ENCODE results near the gene MALRD1.
"Not testable (repeated sequence)": the region's sequence is repeated elsewhere in the genome, so short reads cannot be mapped to it uniquely, and the experiment has no call there.

The MALRD1 gene

DNA sequence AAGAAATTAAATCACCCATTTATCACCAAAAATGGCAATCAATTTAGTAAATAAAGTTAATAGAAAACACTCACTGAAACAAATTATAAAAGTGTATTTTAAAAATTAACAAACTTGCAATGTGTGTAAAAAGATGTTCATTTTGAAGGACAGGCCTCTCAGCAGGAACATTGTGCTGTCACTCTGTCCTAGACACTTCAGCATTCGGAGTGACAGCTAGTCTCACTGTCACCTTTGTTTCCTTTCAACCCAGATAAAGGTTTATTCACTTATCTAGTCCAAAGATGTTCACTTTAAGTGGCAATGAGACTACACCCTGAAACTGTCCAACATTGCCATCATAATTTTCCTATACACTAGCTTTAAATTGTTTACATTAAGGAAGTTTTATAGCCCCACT lies 675.7 kb downstream of the MALRD1 start:
- no peak for DNase-seq

DNA sequence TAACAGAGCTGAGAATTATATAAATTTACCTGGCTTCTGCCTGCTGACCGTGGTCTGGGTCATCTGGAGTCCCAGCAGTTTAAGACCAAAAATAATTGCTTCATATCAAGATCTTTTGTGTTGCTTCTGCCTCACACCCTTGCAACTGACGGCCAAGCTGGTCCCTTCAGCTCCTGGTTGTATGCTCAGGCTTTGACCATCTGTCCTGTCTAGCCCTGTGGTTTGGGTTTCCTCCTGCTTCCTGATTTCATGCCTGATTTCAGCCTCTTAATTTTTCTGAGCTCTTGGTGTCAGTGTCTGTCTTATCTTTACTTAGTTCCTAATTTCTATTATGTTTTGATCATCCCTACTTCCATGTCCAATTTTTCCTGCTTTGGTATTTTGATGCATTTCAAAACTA lies 679.8 kb downstream of the MALRD1 start:
- DNase-seq, result no peak

DNA sequence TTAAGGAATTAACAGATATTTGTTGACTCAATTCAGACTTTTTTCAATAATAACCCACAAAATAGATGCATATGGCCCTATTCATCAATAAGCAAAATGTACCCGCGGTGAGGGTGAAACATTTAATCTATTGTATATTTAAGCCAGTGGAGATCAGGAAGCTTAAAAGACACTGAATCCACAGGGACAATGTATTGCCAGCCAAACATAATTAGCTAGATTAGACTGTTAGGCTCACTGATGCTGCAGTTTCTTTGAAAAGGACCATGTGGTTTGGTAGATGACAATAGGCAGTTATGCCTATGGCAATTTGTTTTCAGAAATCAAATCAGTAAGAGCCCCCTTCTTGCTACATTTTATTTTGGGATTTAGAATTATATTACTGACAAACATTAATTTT lies 680.4 kb downstream of the MALRD1 start:
- no peak for DNase-seq

DNA sequence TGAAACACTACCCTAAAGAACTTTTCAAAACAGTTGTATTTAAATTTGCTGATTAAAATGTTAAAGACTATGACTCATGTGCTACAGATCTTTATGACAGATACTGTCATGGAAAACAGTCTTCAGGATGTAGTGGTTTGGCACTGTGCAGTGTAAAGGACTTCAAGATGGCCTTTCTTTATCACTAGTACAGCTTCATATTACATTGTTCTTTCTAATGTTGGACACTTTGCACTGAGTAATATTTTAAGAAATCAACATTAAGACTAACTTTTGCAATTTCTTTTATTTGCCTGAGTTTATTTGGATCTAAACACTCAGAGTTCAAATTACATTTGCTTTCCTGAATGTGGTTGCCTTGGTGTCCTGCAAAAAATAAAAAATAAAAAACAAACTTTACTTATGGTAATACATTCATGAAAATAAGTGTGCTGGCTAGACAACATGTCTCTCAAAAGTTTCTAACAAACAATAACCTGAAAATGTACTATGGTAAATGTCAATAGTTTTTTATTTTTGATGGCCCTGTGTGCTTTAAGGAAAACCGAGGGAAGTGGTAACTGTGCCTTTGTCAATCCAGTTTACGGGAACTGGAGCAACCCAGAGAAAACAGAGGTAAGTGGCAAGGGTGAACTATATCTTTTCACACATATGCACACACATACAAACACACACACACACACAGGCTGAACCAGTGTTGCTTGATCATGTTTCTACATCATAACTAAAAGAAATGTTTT lies 681.7 kb downstream of the MALRD1 start:
- DNase-seq, result no peak

DNA sequence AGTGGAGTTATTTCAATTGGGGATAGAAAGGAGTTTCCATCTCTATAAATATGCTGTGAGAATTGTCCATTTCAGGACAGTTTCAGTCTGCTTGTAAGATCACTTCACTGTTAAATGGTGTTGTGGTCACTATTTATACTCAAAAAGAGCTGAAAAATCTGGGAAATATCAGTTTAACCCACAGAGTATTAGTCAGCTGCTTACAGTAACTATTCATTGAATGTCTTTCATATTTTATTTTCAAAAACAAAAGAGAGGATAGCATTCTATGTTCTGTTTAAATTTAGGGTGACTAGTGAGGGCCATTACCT lies 682.3 kb downstream of the MALRD1 start:
- no peak for DNase-seq

DNA sequence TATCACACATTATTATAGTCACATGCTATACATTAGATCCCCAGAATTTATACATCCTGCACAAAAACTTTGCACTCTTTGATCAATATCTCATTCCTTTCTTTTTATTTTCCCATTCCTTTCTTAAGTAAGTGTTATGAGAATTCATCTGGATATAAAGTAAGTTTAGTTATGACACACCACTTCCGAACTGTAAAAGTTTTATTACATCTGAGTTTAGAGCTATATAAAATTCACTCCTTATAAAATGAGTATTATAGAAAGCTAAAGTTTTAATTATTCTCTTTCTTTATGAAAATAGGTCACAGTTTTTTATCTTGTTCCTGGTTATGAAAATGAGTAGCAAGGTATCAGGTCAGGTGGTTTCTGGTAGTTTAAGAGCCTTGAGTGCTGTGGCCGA lies 683.0 kb downstream of the MALRD1 start:
- DNase-seq, result no peak

DNA sequence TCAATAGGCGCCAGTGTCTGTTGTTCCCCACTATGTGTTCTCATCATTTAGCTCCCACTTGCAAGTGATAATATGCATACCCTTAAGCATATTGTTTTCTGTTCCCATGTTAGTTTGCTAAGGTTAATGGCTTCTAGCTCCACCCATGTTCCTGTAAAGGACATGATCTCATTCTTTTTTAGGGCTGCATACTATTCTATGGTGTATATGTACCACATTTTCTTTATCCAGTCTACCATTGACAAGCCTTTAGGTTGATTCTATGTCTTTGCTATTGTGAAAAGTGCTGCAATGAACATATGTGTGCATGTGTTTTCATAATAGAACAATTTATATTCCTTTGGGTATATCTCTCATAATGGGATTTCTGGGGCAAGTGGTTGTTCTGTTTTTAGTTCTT lies 689.8 kb downstream of the MALRD1 start:
- no peak for DNase-seq

DNA sequence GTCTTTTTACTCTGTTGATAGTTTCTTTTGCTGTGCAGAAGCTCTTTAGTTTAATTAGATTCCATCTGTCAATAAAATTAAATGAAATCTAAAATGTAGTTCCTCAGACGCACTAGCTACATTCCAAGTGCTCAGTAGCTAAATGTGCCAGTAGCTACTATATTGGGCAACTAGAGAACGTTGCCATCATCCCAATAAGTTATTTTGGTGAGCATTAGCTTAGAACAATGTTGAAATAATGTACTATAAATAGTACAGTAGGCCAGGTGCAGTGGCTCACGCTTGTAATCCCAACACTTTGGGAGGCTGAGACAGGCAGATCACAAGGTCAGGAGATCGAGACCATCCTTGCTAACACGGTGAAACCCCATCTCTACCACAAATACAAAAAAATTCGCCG lies 690.6 kb downstream of the MALRD1 start:
- DNase-seq, result not testable (repeated sequence)

DNA sequence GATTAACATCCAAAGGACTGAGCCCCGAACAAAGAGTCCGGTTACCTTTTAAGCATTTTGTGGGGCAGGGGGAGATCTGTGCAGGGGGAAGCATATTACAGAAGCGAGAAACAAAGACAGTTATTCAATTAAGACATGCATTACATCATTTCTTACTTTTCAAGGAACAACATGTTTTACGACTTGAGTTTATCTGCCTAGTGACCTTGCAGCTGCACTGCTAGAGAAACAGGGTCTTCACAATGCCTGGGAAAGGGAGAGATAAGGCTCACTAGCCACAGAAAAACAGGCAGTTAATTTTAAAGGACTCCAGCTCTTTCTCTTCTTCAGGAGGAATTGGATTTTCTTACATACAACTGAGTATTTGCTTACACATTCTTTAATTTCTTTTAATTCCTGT lies 693.5 kb downstream of the MALRD1 start:
- DNase-seq, result not testable (repeated sequence)

DNA sequence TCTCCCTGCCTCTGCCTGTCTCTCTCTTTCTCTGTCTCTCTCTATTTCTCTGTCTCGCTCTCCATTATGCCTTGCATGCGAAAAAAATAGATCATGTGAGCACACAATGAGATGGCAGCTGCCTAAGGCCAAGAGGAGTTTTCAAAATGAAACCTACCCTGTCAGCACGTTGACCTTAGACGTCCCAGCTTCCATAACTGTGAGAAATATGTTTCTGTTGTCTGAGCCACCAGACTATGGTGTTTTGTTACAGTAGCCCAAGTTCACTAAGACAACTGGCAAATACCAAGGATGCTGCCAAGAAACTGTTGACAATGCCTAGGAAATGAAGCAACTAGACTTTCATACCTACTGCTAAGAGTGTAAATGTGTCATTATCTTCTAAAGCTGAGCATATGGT lies 697.1 kb downstream of the MALRD1 start:
- no peak for DNase-seq

DNA sequence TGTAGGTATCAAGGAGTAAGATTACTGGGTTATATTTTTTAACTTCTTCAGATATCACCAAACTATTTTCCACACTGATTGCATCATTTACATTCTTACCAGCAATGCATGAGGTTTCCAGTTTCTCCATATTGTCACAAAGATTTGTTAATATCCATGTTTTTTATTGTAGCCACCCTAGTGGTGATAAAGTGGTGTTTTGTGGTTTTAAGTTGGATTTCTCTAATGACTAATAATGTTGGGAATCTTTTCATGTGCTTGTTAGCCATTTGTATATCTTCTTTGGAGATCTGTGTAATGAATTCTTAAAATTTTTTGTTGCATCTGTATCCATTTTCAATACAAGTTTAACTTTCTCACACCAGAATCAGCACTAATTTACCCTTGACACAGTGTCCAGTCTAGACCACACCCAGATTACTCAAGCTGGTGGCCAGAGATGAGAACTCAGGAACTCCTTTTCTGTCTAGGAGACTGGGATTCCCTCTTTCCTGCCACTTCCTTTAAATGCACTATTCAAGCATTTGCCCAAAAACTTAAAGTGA lies 700.7 kb downstream of the MALRD1 start:
- DNase-seq, result no peak

DNA sequence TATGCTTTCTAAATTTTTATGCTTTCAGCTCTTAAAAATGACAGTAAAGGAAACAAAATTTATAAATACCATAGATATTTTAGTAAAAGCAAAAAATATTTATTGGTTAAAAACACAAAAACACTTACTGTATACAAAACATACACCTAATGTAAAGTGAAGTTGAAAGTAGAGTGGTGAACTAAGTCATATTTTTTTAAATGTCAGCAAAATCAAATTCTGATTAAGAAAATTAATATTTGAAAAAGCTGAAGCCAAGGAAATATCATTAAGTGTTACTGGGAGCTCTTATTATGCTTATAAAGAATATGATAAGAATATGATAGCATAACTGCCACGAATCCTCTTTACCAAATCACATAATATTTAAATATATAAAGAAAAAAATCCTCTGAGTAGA lies 702.4 kb downstream of the MALRD1 start:
- DNase-seq, result no peak

DNA sequence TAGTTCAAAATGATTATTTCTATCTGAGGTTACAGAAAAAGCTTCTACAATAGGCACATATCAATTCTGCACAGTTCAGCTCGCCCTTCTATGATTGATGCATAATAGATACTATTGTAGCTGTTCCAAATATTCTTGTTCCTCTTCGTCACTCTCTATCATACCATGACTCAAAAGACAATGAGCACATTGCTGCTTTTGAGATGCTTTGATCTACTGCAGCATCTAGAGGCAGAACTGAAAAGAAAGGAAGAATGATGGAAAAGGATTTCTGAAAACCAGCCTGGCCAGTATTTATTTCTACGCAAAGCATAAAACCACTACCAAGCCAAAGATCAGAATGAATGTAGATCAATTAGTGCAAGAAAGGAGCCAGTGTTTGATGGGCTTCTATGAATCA lies 708.3 kb downstream of the MALRD1 start:
- DNase-seq, result no peak

DNA sequence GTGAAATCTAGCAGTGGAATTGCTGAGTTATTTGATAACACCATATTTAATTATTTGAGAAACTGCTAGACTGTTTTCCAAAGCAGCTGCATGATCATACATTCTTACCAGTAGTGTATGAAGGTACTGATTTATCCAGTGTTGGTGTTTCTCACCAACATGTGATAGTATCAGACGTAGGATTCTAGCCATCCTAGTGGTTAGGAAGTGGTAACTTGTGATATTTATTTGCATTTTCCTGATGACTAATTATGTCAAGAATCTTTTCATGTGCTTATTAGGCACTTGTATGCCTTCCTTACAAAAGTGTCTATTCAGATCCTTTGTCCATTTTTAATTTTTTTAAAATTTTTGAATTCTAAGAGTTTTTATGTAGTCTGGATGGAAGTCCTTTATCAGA lies 713.4 kb downstream of the MALRD1 start:
- no peak for DNase-seq

DNA sequence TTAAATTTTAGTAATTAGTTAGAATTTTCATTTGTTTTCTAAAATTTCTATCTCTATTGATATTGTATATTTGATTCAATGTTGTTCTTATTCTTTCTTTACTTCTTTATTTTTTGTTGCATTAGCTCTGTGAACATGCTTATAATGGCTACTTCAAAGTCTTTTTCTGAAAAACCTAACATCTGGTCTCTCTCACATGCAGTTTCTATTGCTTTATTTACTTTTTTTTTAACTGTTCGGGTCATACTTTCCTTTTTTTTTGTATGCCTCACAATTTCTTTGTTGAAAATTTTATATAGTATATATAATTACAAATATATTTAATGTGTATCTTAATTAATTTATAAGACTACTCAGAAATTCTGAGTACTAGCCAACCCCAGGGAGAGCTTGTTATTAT lies 715.5 kb downstream of the MALRD1 start:
- no peak for DNase-seq

DNA sequence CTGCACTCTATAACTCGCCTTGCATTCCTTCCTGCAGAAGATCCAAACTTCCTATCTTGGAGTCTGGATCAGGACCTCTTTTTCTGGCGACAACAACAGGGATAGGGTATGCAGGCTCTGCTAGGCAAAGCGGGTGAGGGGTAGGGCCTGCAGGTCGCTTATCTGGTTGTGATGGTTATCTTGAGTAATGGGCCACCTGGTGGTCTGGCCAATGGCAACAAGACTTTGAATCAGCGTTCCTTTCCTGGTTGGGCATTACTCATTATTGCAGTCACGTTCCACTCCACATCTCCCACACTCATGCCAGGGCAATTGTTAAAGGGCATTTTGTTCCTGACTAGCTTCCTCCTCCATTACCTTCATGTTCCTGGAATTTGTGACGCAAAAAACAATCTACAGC lies 719.3 kb downstream of the MALRD1 start:
- DNase-seq, result no peak

DNA sequence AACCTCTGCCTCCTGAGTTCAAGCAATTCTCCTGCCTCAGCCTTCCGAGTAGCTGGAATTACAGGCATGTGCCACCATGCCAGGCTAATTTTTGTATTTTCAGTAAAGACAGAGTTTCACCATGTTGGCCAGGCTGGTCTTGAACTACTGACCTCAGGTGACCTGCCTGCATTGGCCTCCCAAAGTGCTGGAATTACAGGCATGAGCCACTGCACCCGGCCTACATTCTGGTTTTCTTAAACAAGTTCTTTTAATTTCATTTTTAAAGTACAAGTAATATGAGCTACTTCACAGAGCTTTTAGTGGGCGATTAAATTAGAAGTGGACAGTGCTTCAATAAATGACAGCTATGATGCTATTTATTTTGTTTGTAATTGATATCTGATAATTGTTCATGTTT lies 721.2 kb downstream of the MALRD1 start:
- DNase-seq, result not testable (repeated sequence)

DNA sequence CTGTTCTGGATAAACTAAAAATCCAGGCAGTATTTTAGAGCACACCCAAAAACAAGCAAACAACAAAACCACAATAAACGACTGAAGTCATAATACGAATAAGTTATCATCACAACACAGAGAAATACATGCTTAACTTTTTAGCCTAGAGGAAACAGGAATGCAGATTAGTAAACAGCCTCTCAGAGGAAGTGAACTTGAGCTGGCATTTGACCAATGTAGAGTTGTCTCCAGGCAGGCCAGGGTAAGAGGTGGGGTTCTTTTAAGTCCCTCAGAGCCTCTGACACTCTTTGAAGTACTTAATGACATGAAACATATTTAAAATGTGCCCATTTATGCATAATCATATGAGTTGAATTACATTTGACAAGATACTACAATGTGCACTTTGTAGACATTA lies 724.4 kb downstream of the MALRD1 start:
- no peak for DNase-seq

DNA sequence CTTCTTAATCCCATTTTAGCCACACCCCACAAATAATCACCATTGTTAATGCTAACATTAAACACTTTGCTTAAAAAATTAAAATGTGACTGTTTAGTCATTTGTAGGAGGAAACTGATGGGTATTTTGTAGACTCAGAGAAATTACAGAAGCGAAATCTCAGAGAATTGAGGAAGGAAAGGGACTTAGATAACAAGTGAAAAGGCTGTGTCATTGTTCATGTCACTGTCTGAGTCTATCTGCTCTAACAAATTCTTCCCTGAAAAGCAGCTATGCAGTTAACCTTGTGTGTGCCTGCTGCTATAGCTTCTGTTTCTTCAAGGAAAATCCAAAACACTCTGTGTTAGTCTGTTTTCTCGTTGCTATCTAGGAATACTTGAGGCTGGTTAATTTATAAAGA lies 726.7 kb downstream of the MALRD1 start:
- DNase-seq, result no peak

DNA sequence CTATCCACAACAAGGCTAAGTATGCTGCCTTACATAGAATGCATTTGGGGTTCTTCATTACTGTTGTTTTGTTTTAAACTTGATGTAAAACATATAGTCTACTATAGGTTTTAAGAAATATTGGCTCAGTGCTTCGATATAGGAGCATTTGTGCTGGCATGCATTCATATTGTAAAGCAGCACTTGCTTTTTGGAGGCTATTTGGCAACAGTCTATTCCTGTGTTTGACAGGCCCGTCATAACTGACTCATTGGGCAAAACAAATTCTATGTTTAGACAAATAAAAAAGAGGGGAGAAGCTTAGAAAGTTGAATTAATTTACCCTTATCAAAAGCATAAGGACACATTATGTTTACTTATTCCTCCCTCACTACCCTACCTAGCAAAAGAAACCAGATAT lies 729.2 kb downstream of the MALRD1 start:
- DNase-seq, result no peak

DNA sequence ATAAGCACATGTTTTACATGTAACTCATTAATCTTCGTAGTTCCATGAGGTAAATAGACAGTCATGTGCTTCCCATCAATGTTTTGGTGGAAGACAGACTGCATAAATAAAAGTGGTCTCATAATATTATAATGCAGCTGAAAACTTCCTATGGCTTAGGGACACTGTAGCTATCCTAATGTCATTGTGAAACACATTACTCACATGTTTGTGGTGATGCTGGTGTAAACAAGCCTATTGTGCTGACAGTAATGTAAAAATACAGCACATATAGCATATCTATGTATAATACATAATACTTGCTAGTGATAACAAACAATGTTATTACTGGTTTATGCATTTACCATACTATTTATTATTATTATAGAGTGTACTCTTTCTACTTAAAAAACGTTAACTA lies 730.4 kb downstream of the MALRD1 start:
- no peak for DNase-seq

DNA sequence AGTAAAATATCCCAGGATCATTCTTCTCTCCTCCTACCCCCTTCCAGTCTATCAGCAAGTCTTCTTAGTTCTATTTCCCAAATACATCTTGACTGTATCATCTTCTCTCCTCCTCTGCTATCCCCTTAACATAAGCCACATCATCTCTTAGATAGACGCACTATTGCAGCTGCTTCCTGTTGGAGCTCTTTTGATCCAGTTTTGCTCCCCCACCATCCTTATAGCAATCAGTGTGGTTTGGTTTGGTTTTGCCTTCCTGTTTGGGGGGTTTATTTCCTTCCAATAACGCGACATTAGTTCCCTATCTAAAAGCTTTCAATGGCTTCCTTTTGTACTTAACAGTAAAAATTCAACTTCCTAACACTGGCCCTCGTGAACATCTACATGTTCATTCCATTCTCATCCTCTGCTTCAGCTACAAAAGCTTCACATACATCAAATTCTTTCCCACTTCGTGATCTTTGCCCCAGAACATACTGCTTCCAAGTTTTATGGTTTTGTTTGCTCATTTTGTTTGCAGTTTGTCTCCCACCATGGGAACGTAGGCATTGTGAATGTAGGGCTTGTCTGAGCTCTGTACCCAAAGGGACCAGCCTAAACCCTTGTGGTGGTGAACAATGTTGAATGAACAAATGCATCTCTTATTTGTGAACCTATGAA lies 734.0 kb downstream of the MALRD1 start:
- no peak for DNase-seq

DNA sequence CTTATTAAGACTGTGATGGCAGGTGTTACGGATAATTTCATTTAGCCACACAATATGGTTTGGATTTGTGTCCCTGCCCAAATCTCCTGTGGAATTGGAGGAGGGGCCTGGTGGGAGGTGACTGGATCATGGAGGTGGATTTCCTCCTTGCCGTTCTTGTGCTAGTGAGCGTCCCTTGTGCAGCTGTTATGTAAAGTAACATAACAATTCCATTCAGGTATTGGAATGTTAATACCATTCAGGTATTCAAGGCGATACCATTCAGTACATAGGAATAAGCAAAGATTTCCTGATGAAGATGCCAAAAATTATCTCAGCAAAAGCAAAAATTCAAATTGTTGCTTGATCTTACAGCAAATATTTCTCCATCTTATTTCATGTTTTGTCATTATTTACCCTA lies 735.1 kb downstream of the MALRD1 start:
- DNase-seq, result no peak

All from stimulated activated CD4-positive, alpha-beta T cell treated with anti-CD3 and anti-CD28 coated beads, Interleukin-4, amount 100 ng/mL, for 4 hours (primary cell).